IPS-20b (cell line): ENCODE measurements around the gene RNU6-9.

Source experiments
- H3K27ac ChIP-seq: one replicate; pipeline ENCODE4 v1.5.1; 2013; ENCODE audit warnings: low read length
- H3K27me3 ChIP-seq: 2 replicates; pipeline ENCODE4 v1.6.1; 2013; ENCODE audit warnings: mild to moderate bottlenecking, low read length, inconsistent platforms; ENCODE audit not compliant: insufficient read depth
- H3K36me3 ChIP-seq: 2 replicates; pipeline ENCODE4 v1.6.1; 2013; ENCODE audit warnings: low read depth, mild to moderate bottlenecking, inconsistent platforms, low read length, moderate library complexity; ENCODE audit not compliant: insufficient read depth
- H3K4me1 ChIP-seq: 2 replicates; pipeline ENCODE4 v1.6.1; 2013; ENCODE audit warnings: mild to moderate bottlenecking, control low read depth, inconsistent platforms, low read length, moderate library complexity; ENCODE audit not compliant: insufficient read depth
- H3K4me3 ChIP-seq: 2 replicates; pipeline ENCODE4 v1.5.1; 2013; ENCODE audit warnings: mild to moderate bottlenecking, low read length, inconsistent platforms
- H3K9ac ChIP-seq: 2 replicates; pipeline ENCODE4 v1.6.1; 2013; ENCODE audit warnings: low read depth, mild to moderate bottlenecking, inconsistent platforms, low read length, moderate library complexity
- H3K9me3 ChIP-seq: 2 replicates; pipeline ENCODE4 v1.6.1; 2013; ENCODE audit warnings: mild to moderate bottlenecking, low read depth, low read length, inconsistent platforms; ENCODE audit not compliant: insufficient read depth

The RNU6-9 gene

GRCh38 chr19:896999-897398 lies 3.7 kb downstream of the RNU6-9 start:
- Histone ChIP-seq H3K27me3 (no peaks in the 10 kb centered on the region), H3K9ac (no peak overlapping the region), H3K4me1 (no peaks in the 10 kb centered on the region), H3K36me3 (peaks cover 21% of the 10 kb centered on the region; the same call in 1 of the 2 replicates), H3K27ac (no peak overlapping the region), H3K9me3 (no peaks in the 10 kb centered on the region), H3K4me3 (no peak overlapping the region)

- no peaks in the 10 kb centered on the region for H3K9me3 ChIP-seq
- no peaks in the 10 kb centered on the region for H3K4me1 ChIP-seq
- no peak overlapping the region for H3K27ac ChIP-seq
- no peaks in the 10 kb centered on the region for H3K27me3 ChIP-seq
- H3K4me3 ChIP-seq, result no peak overlapping the region
- peaks cover 21% of the 10 kb centered on the region; the same call in 1 of the 2 replicates for H3K36me3 ChIP-seq
- H3K9ac ChIP-seq, result no peak overlapping the region
Measured at GRCh38 chr19:897442-898039, 4.3 kb downstream of the RNU6-9 start.

GRCh38 chr19:898663-899062 lies 5.4 kb downstream of the RNU6-9 start:
- no peak overlapping the region for H3K4me3 ChIP-seq
- no peaks in the 10 kb centered on the region for H3K4me1 ChIP-seq
- H3K36me3 ChIP-seq, result peaks cover 21% of the 10 kb centered on the region; the same call in 1 of the 2 replicates
- no peak overlapping the region for H3K27ac ChIP-seq
- no peaks in the 10 kb centered on the region for H3K9me3 ChIP-seq
- H3K27me3 ChIP-seq, result no peaks in the 10 kb centered on the region
- H3K9ac ChIP-seq, result no peak overlapping the region

- H3K4me3 ChIP-seq, result no peak overlapping the region
- no peak overlapping the region for H3K9ac ChIP-seq
Measured at GRCh38 chr19:899336-900042, 6.2 kb downstream of the RNU6-9 start.

GRCh38 chr19:900043-900301 lies 6.7 kb downstream of the RNU6-9 start:
- Histone ChIP-seq H3K27ac (no peak overlapping the region), H3K9ac (no peak overlapping the region), H3K27me3 (no peaks in the 10 kb centered on the region), H3K4me3 (no peak overlapping the region), H3K36me3 (peaks cover 21% of the 10 kb centered on the region; the same call in 1 of the 2 replicates), H3K9me3 (no peaks in the 10 kb centered on the region), H3K4me1 (no peaks in the 10 kb centered on the region)

More at GRCh38 chr19:899336-900042, 6.2 kb downstream of the RNU6-9 start:
- Histone ChIP-seq H3K36me3 (peaks cover 21% of the 10 kb centered on the region; the same call in 1 of the 2 replicates), H3K4me1 (no peaks in the 10 kb centered on the region), H3K27me3 (no peaks in the 10 kb centered on the region), H3K27ac (no peak overlapping the region), H3K9me3 (no peaks in the 10 kb centered on the region)

GRCh38 chr19:900302-901111 lies 7.2 kb downstream of the RNU6-9 start:
- Histone ChIP-seq H3K36me3 (peaks cover 21% of the 10 kb centered on the region; the same call in 1 of the 2 replicates), H3K27me3 (no peaks in the 10 kb centered on the region), H3K4me1 (no peaks in the 10 kb centered on the region), H3K4me3 (no peak overlapping the region), H3K9me3 (no peaks in the 10 kb centered on the region), H3K27ac (no peak overlapping the region), H3K9ac (no peak overlapping the region)

- H3K27me3 ChIP-seq, result no peaks in the 10 kb centered on the region
- no peaks in the 10 kb centered on the region for H3K9me3 ChIP-seq
- H3K4me3 ChIP-seq, result no peak overlapping the region
- H3K9ac ChIP-seq, result no peak overlapping the region
- peaks cover 21% of the 10 kb centered on the region; the same call in 1 of the 2 replicates for H3K36me3 ChIP-seq
- H3K4me1 ChIP-seq, result no peaks in the 10 kb centered on the region
- no peak overlapping the region for H3K27ac ChIP-seq
Measured at GRCh38 chr19:901216-902092, 8.2 kb downstream of the RNU6-9 start.

- Histone ChIP-seq H3K36me3 (peaks cover 15% of the 10 kb centered on the region; the same call in 1 of the 2 replicates), H3K4me3 (no peak overlapping the region), H3K9ac (no peak overlapping the region), H3K9me3 (no peaks in the 10 kb centered on the region), H3K27ac (no peak overlapping the region), H3K27me3 (no peaks in the 10 kb centered on the region), H3K4me1 (no peaks in the 10 kb centered on the region)
Measured at GRCh38 chr19:902093-902370, 8.7 kb downstream of the RNU6-9 start.

- Histone ChIP-seq H3K9me3 (no peaks in the 10 kb centered on the region), H3K9ac (no peak overlapping the region), H3K4me1 (no peaks in the 10 kb centered on the region), H3K4me3 (no peak overlapping the region), H3K27ac (no peak overlapping the region), H3K36me3 (0 out of 2 replicates have a peak, but pooled peaks cover 11% of the 10 kb centered on the region), H3K27me3 (no peaks in the 10 kb centered on the region)
Measured at GRCh38 chr19:902446-903226, 9.4 kb downstream of the RNU6-9 start.

GRCh38 chr19:903266-903797 lies 10.0 kb downstream of the RNU6-9 start:
- no peak overlapping the region for H3K27ac ChIP-seq
- H3K4me1 ChIP-seq, result no peaks in the 10 kb centered on the region
- no peaks in the 10 kb centered on the region for H3K27me3 ChIP-seq
- no peaks in the 10 kb centered on the region for H3K9me3 ChIP-seq
- no peak overlapping the region for H3K9ac ChIP-seq
- H3K36me3 ChIP-seq, result 0 out of 2 replicates have a peak, but pooled peaks cover 11% of the 10 kb centered on the region
- H3K4me3 ChIP-seq, result no peak overlapping the region
